OCI-LY1 (cell line): ENCODE measurements around the gene ANO4.

Experiments used
- H2AFZ ChIP-seq: fragments of 200-600 bp; sonication (generic), shearing (Covaris generic); 2 replicates; pipeline ENCODE4 v1.6.0; 2014; ENCODE audit warnings: antibody characterized with exemption, mild to moderate bottlenecking, low read length
- H3F3A ChIP-seq: fragments of 200-600 bp; sonication (generic), shearing (Covaris generic); 2 replicates; pipeline ENCODE4 v1.6.0; 2014; ENCODE audit warnings: mild to moderate bottlenecking, antibody characterized with exemption, low read length, moderate library complexity; ENCODE audit not compliant: insufficient read depth
- H3K27ac ChIP-seq: fragments of 200-600 bp; sonication (generic); 2 replicates; pipeline ENCODE4 v1.5.1; 2014; ENCODE audit warnings: low read length, mixed run types, mild to moderate bottlenecking, low read depth; ENCODE audit not compliant: poor library complexity, severe bottlenecking
- H3K27me3 ChIP-seq: fragments of 200-600 bp; sonication (generic); 2 replicates; pipeline ENCODE4 v1.6.0; 2014; ENCODE audit warnings: antibody characterized with exemption, mild to moderate bottlenecking, low read length, moderate library complexity; ENCODE audit not compliant: insufficient read depth
- H3K36me3 ChIP-seq: fragments of 200-600 bp; sonication (generic); 2 replicates; pipeline ENCODE4 v1.6.1; 2014; ENCODE audit warnings: mild to moderate bottlenecking, antibody characterized with exemption, low read length, moderate library complexity, mixed read lengths; ENCODE audit not compliant: insufficient read depth
- H3K4me1 ChIP-seq: fragments of 200-600 bp; sonication (generic); 2 replicates; pipeline ENCODE4 v1.5.1; 2014; ENCODE audit warnings: mild to moderate bottlenecking, low read length, moderate library complexity; ENCODE audit not compliant: insufficient read depth, severe bottlenecking
- H3K4me2 ChIP-seq: fragments of 200-600 bp; sonication (generic), shearing (Covaris generic); 2 replicates; pipeline ENCODE4 v1.6.1; 2014; ENCODE audit warnings: low read length
- H3K4me3 ChIP-seq: fragments of 200-600 bp; sonication (generic); 2 replicates; pipeline ENCODE4 v1.5.1; 2014; ENCODE audit warnings: low read length, low read depth, mild to moderate bottlenecking, mixed read lengths; ENCODE audit not compliant: poor library complexity, severe bottlenecking
- H3K79me2 ChIP-seq: fragments of 200-600 bp; shearing (Covaris generic); 2 replicates; pipeline ENCODE4 v1.6.1; 2016; ENCODE audit warnings: mixed run types, low read length, mixed read lengths; ENCODE audit not compliant: insufficient read depth
- H3K9ac ChIP-seq: fragments of 200-600 bp; sonication (generic), shearing (Covaris generic); 2 replicates; pipeline ENCODE4 v1.6.1; 2014; ENCODE audit warnings: mild to moderate bottlenecking, low read length, mixed read lengths
- H3K9me2 ChIP-seq: fragments of 200-600 bp; sonication (generic), shearing (Covaris generic); 2 replicates; pipeline ENCODE4 v1.6.1; 2014; ENCODE audit warnings: low read depth, mild to moderate bottlenecking, low read length, mixed read lengths
- H3K9me3 ChIP-seq: fragments of 200-600 bp; shearing (Covaris generic); 2 replicates; pipeline ENCODE4 v1.6.1; 2014; ENCODE audit warnings: low read length, mixed read lengths
- H4K20me1 ChIP-seq: fragments of 200-600 bp; sonication (generic), shearing (Covaris generic); 2 replicates; pipeline ENCODE4 v1.6.0; 2016; ENCODE audit warnings: mild to moderate bottlenecking, low read length; ENCODE audit not compliant: insufficient read depth
- CTCF ChIP-seq: fragments of 200-600 bp; sonication (generic), shearing (Covaris generic); IDR thresholded peaks from 2 replicates; pipeline ENCODE4 v1.5.1; 2017; ENCODE audit warnings: mild to moderate bottlenecking, antibody characterized with exemption, low read length, moderate library complexity, mixed read lengths
- EZH2 ChIP-seq: fragments of 200-600 bp; sonication (generic), shearing (Covaris generic); IDR thresholded peaks from 2 replicates; pipeline ENCODE4 v1.8.0; 2017; ENCODE audit warnings: borderline replicate concordance, mixed run types, mild to moderate bottlenecking, antibody characterized with exemption, low read length, moderate library complexity, mixed read lengths

The ANO4 gene

GRCh38 chr12:101066489-101066888, 271.9 kb downstream of the ANO4 start:
- Histone ChIP-seq H3K79me2 (no peaks in the 10 kb centered on the region), H3K27ac (no peak overlapping the region), H3K9me3 (no peaks in the 10 kb centered on the region), H3K4me2 (no peak overlapping the region), H3K9me2 (no peaks in the 10 kb centered on the region), H3K36me3 (no peaks in the 10 kb centered on the region), H3K9ac (no peak overlapping the region), H3K27me3 (no peaks in the 10 kb centered on the region), H4K20me1 (no peaks in the 10 kb centered on the region), H3F3A (no peaks in the 10 kb centered on the region), H3K4me1 (no peaks in the 10 kb centered on the region), H3K4me3 (no peak overlapping the region), H2AFZ (no peak overlapping the region)
- TF ChIP-seq EZH2 = no peak
- no peak for TF ChIP-seq CTCF

DNA sequence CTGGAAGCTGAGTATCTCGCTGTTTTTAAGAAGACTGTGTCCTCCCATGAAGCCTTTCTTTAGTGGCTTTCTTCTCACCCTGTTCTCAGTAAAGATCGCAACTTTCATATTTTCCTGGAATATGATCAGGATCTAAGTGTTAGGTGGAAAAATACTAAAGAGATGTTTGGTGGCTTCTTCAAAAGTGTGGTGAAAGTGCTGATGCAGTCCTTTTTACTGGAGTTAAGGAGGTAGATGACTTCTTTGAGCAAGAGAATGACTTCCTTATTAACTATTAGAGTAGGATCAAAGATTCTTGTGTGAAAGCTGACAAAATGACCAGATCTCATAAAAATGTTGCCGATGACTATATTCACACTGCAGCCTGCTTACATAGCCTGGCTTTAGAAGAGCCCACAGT, 273.8 kb downstream of the ANO4 start:
- no peaks in the 10 kb centered on the region for H3K36me3 ChIP-seq
- no peaks in the 10 kb centered on the region for H3F3A ChIP-seq
- H4K20me1 ChIP-seq = no peaks in the 10 kb centered on the region
- no peak overlapping the region for H3K4me2 ChIP-seq
- H3K27ac ChIP-seq = no peak overlapping the region
- no peak overlapping the region for H3K9ac ChIP-seq
- H3K79me2 ChIP-seq = no peaks in the 10 kb centered on the region
- H3K4me3 ChIP-seq = no peak overlapping the region
- no peaks in the 10 kb centered on the region for H3K4me1 ChIP-seq
- no peaks in the 10 kb centered on the region for H3K27me3 ChIP-seq
- H2AFZ ChIP-seq = no peak overlapping the region
- H3K9me3 ChIP-seq = no peaks in the 10 kb centered on the region
- no peaks in the 10 kb centered on the region for H3K9me2 ChIP-seq
- no peak for TF ChIP-seq EZH2
- TF ChIP-seq CTCF = no peak

- Histone ChIP-seq H3K9me3 (no peaks in the 10 kb centered on the region), H3K4me1 (no peaks in the 10 kb centered on the region), H3K9ac (no peak overlapping the region), H3K27ac (no peak overlapping the region), H3K4me2 (no peak overlapping the region), H3K4me3 (no peak overlapping the region), H3K27me3 (no peaks in the 10 kb centered on the region), H3K9me2 (no peaks in the 10 kb centered on the region), H3K36me3 (no peaks in the 10 kb centered on the region), H3F3A (no peaks in the 10 kb centered on the region), H2AFZ (no peak overlapping the region), H4K20me1 (no peaks in the 10 kb centered on the region), H3K79me2 (no peaks in the 10 kb centered on the region)
- TF ChIP-seq CTCF (no peak), EZH2 (no peak)
These were observed 274.3 kb downstream of the ANO4 start for GRCh38 chr12:101068836-101069235.
